HFFc6 (cell line): Measurements from ENCODE around the gene GRB10. TPM values are rescaled to one million over a fixed set of nuclear protein-coding genes. Genes with fewer than 3 reads are reported as not detected.

Source experiments
- DNase-seq: peaks from one replicate; pipeline ENCODE4 v3.0.0-alpha.2; 2018
- H3K27ac Mint-ChIP-seq: 2 replicates; pipeline ENCODE4 v1.8.0; 2020; ENCODE audit warnings: mild to moderate bottlenecking, mixed read lengths
- H3K27me3 Mint-ChIP-seq: 2 replicates; pipeline ENCODE4 v1.8.0; 2021; ENCODE audit warnings: mild to moderate bottlenecking, moderate library complexity, mixed read lengths; ENCODE audit not compliant: insufficient read depth
- H3K36me3 Mint-ChIP-seq: 2 replicates; pipeline ENCODE4 v1.8.0; 2021; ENCODE audit warnings: low read depth, mixed read lengths
- H3K4me1 Mint-ChIP-seq: 2 replicates; pipeline ENCODE4 v1.8.0; 2020; ENCODE audit warnings: low read depth, mixed read lengths
- H3K4me3 Mint-ChIP-seq: 2 replicates; pipeline ENCODE4 v1.8.0; 2020; ENCODE audit warnings: mild to moderate bottlenecking, moderate library complexity, mixed read lengths
- H3K9me3 Mint-ChIP-seq: 2 replicates; pipeline ENCODE4 v1.8.0; 2020; ENCODE audit warnings: mild to moderate bottlenecking, mixed read lengths
- total RNA-seq, 6 experiments: library from RNA; stranded (reverse); fragmentation: NEBNext Ultra II Directional; extraction: Animal tissue kit (Norgen Biotek cat#: 25700); gene quantifications; 2 replicates in 1 of 6; 3 replicates in 5 of 6; pipeline ENCODE4 v1.2.3, GENCODE V29; 2021
- TF ChIP-seq, protein P1 (sequence below): fragments of 200-600 bp; sonication (generic); IDR thresholded peaks from 2 replicates; pipeline ENCODE4 v1.5.0; 2021; ENCODE audit warnings: antibody characterized with exemption, mild to moderate bottlenecking

GRB10 gene
- total RNA-seq, 6 experiments from 2014 or later: 13.6 to 17.8 (median 14.8) TPM

DNA sequence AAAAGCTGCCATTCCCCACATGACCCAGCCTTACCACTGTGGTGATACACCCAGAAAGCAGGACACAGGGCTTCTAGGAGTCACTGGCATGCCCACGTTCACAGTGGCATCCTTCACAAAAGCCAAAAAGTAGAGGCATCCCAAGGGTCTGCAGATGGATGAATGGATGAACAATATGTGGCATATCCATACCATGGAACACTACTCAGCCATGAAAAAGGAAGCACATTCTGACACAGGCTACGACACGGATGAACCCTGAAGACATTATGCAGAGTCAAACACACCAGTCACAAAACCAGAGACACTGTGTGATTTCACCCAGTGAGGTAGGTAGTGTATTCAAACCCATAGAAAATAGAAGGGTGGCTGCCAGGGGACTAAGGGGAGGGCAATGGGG is 112.8 kb downstream of the GRB10 start:
- H3K9me3 Mint-ChIP-seq: peaks cover 14% of the 10 kb centered on the region; the same call in 1 of the 2 replicates
- peaks cover 20% of the 10 kb centered on the region for H3K4me1 Mint-ChIP-seq
- H3K27me3 Mint-ChIP-seq: no peaks in the 10 kb centered on the region; the same call in 1 of the 2 replicates
- DNase-seq: no peak
- no peak overlapping the region for H3K4me3 Mint-ChIP-seq
- H3K27ac Mint-ChIP-seq: no peak overlapping the region
- TF ChIP-seq, protein P1, sequence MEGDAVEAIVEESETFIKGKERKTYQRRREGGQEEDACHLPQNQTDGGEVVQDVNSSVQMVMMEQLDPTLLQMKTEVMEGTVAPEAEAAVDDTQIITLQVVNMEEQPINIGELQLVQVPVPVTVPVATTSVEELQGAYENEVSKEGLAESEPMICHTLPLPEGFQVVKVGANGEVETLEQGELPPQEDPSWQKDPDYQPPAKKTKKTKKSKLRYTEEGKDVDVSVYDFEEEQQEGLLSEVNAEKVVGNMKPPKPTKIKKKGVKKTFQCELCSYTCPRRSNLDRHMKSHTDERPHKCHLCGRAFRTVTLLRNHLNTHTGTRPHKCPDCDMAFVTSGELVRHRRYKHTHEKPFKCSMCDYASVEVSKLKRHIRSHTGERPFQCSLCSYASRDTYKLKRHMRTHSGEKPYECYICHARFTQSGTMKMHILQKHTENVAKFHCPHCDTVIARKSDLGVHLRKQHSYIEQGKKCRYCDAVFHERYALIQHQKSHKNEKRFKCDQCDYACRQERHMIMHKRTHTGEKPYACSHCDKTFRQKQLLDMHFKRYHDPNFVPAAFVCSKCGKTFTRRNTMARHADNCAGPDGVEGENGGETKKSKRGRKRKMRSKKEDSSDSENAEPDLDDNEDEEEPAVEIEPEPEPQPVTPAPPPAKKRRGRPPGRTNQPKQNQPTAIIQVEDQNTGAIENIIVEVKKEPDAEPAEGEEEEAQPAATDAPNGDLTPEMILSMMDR: no peak
- peaks cover 63% of the 10 kb centered on the region for H3K36me3 Mint-ChIP-seq

DNA sequence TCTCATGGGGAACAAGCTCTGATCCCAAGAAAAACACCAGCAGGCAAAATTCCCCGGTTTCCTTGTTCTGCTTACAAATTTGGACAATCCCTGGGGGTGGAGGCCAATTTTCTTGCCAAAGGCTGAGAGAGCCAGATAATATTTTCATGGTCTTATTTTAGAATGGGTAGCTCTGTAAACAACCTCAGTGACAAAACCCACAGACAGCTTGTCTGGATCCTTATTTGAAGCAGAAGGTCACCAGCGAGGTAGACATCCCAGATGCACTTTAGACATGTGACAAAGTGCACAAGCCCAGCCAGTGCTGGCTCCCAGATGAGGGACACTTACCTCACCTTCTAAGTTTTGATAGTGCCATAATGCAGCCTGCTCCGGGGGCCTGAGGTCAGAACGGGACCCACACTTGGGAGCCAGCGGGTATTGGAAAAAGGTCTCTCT is 114.9 kb downstream of the GRB10 start:
- H3K4me3 Mint-ChIP-seq: no peak overlapping the region
- H3K36me3 Mint-ChIP-seq: peaks cover 49% of the 10 kb centered on the region
- H3K27me3 Mint-ChIP-seq: no peaks in the 10 kb centered on the region; the same call in 1 of the 2 replicates
- peaks cover 14% of the 10 kb centered on the region; the same call in 1 of the 2 replicates for H3K9me3 Mint-ChIP-seq
- TF ChIP-seq, protein P1: no peak
- no peak overlapping the region for H3K27ac Mint-ChIP-seq
- peaks cover 37% of the 10 kb centered on the region for H3K4me1 Mint-ChIP-seq
- DNase-seq: no peak

DNA sequence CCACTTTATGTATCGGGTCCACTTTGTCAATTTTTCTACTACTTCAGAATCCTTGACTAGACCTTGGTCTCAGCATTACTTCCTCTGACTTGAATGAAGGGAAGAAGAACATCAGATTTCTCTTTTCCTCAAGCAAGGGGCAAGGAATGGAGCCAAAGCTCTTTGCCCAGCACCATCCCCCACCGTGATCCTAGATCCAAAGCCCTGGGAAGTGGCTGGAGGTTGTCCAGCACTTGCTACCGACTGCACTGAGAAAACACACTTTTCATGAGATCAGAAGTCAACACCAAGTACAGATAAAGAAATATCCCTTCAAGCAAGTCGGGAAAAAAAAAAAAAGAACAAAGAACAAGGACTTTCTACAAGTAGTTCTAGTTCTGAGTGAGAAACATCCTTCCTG is 115.4 kb downstream of the GRB10 start:
- H3K27ac Mint-ChIP-seq: no peak overlapping the region
- peaks cover 47% of the 10 kb centered on the region for H3K36me3 Mint-ChIP-seq

DNA sequence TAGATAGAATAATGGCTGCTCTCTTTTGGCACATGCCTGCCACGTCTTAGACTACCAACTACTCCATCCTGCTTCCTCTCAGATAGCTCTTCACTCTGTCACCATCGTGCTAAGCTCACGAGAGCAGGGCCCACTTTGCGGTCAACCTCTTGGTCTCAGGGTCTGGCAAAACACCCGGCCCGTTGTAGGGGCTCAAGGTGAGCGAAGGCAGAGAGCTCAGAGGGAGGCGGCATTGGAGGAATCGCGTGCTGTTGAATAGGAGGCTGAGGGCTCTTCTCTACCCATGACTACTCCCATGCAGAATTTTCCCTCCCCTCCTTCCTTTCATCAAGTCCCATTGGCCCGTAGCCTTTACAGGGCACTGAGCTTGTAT is 116.6 kb downstream of the GRB10 start:
- no peak overlapping the region for H3K27ac Mint-ChIP-seq

More for the DNA sequence above, 115.4 kb downstream of the GRB10 start:
- peaks cover 42% of the 10 kb centered on the region for H3K4me1 Mint-ChIP-seq
- peaks cover 14% of the 10 kb centered on the region; the same call in 1 of the 2 replicates for H3K9me3 Mint-ChIP-seq
- TF ChIP-seq, protein P1: no peak
- DNase-seq: no peak
- no peak overlapping the region for H3K4me3 Mint-ChIP-seq
- no peaks in the 10 kb centered on the region; the same call in 1 of the 2 replicates for H3K27me3 Mint-ChIP-seq

DNA sequence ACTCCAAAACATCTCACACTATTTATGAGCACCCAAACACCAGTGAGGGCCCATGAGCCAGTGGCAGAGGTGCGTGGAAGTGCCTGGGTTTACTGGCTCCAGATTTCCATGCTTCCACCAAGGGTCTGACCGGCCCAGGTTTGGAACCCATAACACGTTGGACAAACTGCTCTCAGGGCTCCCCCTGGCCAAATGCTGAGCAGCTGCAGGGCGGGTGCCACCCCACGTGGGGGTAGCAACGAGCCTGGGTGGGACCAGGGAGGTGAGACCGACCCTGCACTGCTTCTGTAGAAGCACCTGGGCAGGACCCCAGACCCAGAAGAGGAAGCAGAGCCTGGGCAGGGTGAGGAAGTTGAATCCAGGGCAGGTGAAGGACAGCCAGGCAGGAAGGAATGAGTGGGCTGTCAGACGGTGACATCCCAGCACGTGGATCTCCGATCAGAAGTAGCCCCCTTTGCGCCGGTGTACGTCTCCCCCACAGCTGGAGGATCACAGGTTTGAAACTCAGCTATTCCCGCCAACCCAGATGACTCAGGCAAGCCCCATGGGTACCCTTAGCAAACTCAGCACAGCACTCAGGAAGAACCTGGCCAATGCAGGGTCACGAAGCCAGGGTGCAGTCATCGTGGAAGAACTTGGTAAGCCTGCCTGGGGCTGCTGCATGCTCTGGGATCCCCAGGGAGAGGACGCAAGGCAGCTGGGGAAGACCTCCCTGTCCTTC is 117.1 kb downstream of the GRB10 start:
- Mint-ChIP-seq H3K36me3 (peaks cover 32% of the 10 kb centered on the region), H3K27ac (no peak overlapping the region), H3K4me3 (no peak overlapping the region), H3K9me3 (peaks cover 4% of the 10 kb centered on the region; the same call in 1 of the 2 replicates), H3K27me3 (no peaks in the 10 kb centered on the region; the same call in 1 of the 2 replicates), H3K4me1 (peaks cover 54% of the 10 kb centered on the region)
- no peak for DNase-seq
- TF ChIP-seq, protein P1: no peak

More for the DNA sequence above, 116.6 kb downstream of the GRB10 start:
- Mint-ChIP-seq H3K27me3 (no peaks in the 10 kb centered on the region; the same call in 1 of the 2 replicates), H3K4me3 (no peak overlapping the region), H3K4me1 (peaks cover 51% of the 10 kb centered on the region), H3K36me3 (peaks cover 37% of the 10 kb centered on the region), H3K9me3 (peaks cover 9% of the 10 kb centered on the region; the same call in 1 of the 2 replicates)
- TF ChIP-seq, protein P1: no peak
- no peak for DNase-seq
